ENCODE measurements around the gene TP53BP2. TPM values are rescaled to one million over a fixed set of nuclear protein-coding genes. Genes with fewer than 3 reads are reported as not detected.

Gene TP53BP2
- total RNA-seq, 2 experiments from 2014 or later: 21.1 to 21.7 TPM

- TF ChIP-seq EZH2phosphoT487 (IDR thresholded peaks at IDR 0.05; ENCODE audit: borderline replicate concordance, low read depth, low read length): no peak
- TF ChIP-seq CTCF (conservative IDR thresholded peaks at IDR 0.05; ENCODE audit: low read length): no peak
- BruUV-seq (replicated peaks): no TSS peak
- H3K4me3 ChIP-seq (ENCODE audit: low read depth, low read length, poor library complexity, severe bottlenecking): no peak overlapping the region
- no peak for DNase-seq (ENCODE audit: low spot score)
- no peaks in the 10 kb centered on the region for H3K4me1 ChIP-seq (ENCODE audit: insufficient read depth, low read length, poor library complexity, severe bottlenecking)
- no peaks in the 10 kb centered on the region for H4K20me1 ChIP-seq (ENCODE audit: insufficient read depth, low read length)
- no peak overlapping the region for H3K4me2 ChIP-seq (ENCODE audit: low read length)
- ChIA-PET CTCF (ENCODE audit: unreplicated experiment) (no interaction called here), POLR2A (interaction anchor here (0.6 kb wide), 1 partner anchor 130 kb away, joined by 3 read pairs; no protein-coding TSS in a partner anchor)
- H3K9me2 ChIP-seq (ENCODE audit: insufficient read depth, low read length): no peaks in the 10 kb centered on the region
- intact Hi-C loops (cut with micrococcal nuclease; ENCODE audit: unreplicated experiment): no loop called here
- H3K79me2 ChIP-seq (ENCODE audit: insufficient read depth, low read depth, low read length): no peaks in the 10 kb centered on the region
- no peak overlapping the region for H3K27ac ChIP-seq (ENCODE audit: low read depth, low read length, poor library complexity, severe bottlenecking)
- no peaks in the 10 kb centered on the region for H3K9me3 ChIP-seq (ENCODE audit: low read length)
- no peaks in the 10 kb centered on the region for H3K36me3 ChIP-seq (ENCODE audit: insufficient read depth, low read length)
- H2AFZ ChIP-seq (ENCODE audit: low read length): no peak overlapping the region
These were observed 106.2 kb downstream of the TP53BP2 start for GRCh38 chr1:223739366-223740037.

DNA sequence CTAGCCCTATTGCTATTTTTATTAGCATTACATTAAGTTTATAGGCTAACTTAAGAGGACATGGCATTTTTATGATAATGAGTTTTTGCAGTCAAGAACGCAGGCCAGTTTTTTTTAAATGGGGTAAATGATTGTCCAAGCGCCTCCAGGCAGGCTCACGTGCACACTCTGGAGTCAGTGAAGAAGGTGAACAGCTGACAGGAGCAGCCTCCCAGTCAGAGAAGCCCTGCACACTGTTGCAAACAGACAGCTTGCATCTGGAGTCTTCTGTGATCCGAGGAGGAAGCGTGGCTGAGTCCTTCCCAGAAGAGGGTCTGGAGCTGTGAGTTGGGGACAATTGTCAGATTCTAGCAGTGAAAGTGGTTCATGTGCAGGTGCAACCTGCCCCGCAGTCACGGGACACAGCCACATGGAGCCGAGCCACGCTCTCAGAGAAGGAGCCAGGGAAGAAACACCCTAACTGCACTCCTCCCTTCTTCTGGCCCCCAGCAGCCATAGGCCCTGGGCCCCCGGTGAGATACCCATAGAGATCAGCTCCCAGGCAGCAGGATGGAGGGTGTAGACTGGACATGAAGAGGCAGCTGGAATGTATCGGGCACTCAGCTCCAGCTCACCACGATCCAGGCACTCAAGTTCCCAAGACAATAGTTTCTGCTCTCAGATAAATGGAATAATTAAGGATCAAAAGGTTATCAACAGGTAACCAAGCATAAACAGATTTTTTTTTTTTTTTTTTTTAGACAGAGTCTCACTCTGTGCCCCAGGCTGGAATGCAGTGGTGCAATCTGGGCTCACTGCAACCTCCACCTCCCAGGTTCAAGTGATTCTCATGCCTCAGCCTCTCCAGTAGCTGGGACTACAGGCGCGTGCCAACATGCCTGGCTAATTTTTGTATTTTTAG is 107.0 kb downstream of the TP53BP2 start:
- no peaks in the 10 kb centered on the region for H3K9me3 ChIP-seq (ENCODE audit: low read length)
- ChIA-PET POLR2A (interaction anchor here (0.6 to 1.4 kb wide), 4 partner anchors 18 to 130 kb away, joined by 3 to 4 read pairs (median 3); no protein-coding TSS in a partner anchor), CTCF (ENCODE audit: unreplicated experiment) (no interaction called here)
- no peaks in the 10 kb centered on the region for H3K9me2 ChIP-seq (ENCODE audit: insufficient read depth, low read length)
- BruUV-seq (replicated peaks): no TSS peak
- no peak overlapping the region for H3K27ac ChIP-seq (ENCODE audit: low read depth, low read length, poor library complexity, severe bottlenecking)
- H3K79me2 ChIP-seq (ENCODE audit: insufficient read depth, low read depth, low read length): no peaks in the 10 kb centered on the region
- intact Hi-C loops (cut with micrococcal nuclease; ENCODE audit: unreplicated experiment): no loop called here
- no peak overlapping the region for H3K4me3 ChIP-seq (ENCODE audit: low read depth, low read length, poor library complexity, severe bottlenecking)
- H3K4me2 ChIP-seq (ENCODE audit: low read length): no peak overlapping the region
- no peaks in the 10 kb centered on the region for H4K20me1 ChIP-seq (ENCODE audit: insufficient read depth, low read length)
- H3K4me1 ChIP-seq (ENCODE audit: insufficient read depth, low read length, poor library complexity, severe bottlenecking): no peaks in the 10 kb centered on the region
- no peaks in the 10 kb centered on the region for H3K36me3 ChIP-seq (ENCODE audit: insufficient read depth, low read length)
- TF ChIP-seq EZH2phosphoT487 (IDR thresholded peaks at IDR 0.05; ENCODE audit: borderline replicate concordance, low read depth, low read length) (no peak), CTCF (conservative IDR thresholded peaks at IDR 0.05; ENCODE audit: low read length) (no peak)
- no peak for DNase-seq (ENCODE audit: low spot score)
- H2AFZ ChIP-seq (ENCODE audit: low read length): no peak overlapping the region

Data from OCI-LY7 (cell line).